WTC11 (cell line): ENCODE results near the gene NKX6-2. TPM values are rescaled to one million over a fixed set of nuclear protein-coding genes. Genes with fewer than 3 reads are reported as not detected.

ENCODE experiments used
- ATAC-seq: fragments of 200-7000 bp; cut with Tn5 transposase; 2 replicates; pipeline ENCODE4 v1.10.0; 2021; ENCODE audit warnings: mild to moderate bottlenecking, moderate library complexity
- CTCF ChIA-PET: fragments of 300-600 bp; sonication (Branson Sonifier 250); formaldehyde crosslinking; loops from one replicate; lab custom pipeline; 2021; ENCODE audit warnings: antibody characterized with exemption; lab: Charles Lee
- POLR2A ChIA-PET: fragments of 350-600 bp; sonication (Branson Sonifier 250); formaldehyde crosslinking; loops from one replicate; lab custom pipeline; 2021; ENCODE audit warnings: antibody characterized with exemption; lab: Charles Lee
- DNase-seq: peaks from one replicate; pipeline ENCODE4 v3.0.0; 2021; ENCODE audit warnings: low spot score
- H3K27ac Mint-ChIP-seq: 2 replicates; pipeline ENCODE4 v1.8.0; 2021; ENCODE audit warnings: mixed read lengths
- H3K27me3 Mint-ChIP-seq: 2 replicates; pipeline ENCODE4 v1.8.0; 2021; ENCODE audit warnings: low read depth, mild to moderate bottlenecking, moderate library complexity, mixed read lengths
- H3K36me3 Mint-ChIP-seq: 2 replicates; pipeline ENCODE4 v1.8.0; 2021; ENCODE audit warnings: mixed read lengths
- H3K4me1 Mint-ChIP-seq: 2 replicates; pipeline ENCODE4 v1.8.0; 2022; ENCODE audit warnings: mixed read lengths
- H3K4me3 Mint-ChIP-seq: 2 replicates; pipeline ENCODE4 v1.8.0; 2021; ENCODE audit warnings: mild to moderate bottlenecking, moderate library complexity, mixed read lengths
- H3K9me3 Mint-ChIP-seq: 2 replicates; pipeline ENCODE4 v1.8.0; 2021; ENCODE audit warnings: mixed read lengths
- GTF2I ChIP-seq: fragments of 250-450 bp; sonication (Bioruptor Pico); conservative IDR thresholded peaks from 2 replicates; pipeline ENCODE4 v1.4.0; 2021; ENCODE audit warnings: mild to moderate bottlenecking
- JUN ChIP-seq: sonication (generic); formaldehyde crosslinking; IDR thresholded peaks from 2 replicates; pipeline ENCODE4 v1.8.0; 2023; ENCODE audit warnings: mild to moderate bottlenecking, missing genetic modification reagents
- NFE2L1 ChIP-seq: sonication (generic); formaldehyde crosslinking; IDR thresholded peaks from 2 replicates; pipeline ENCODE4 v1.8.1; 2023; ENCODE audit warnings: missing genetic modification reagents
- NR2C2 ChIP-seq: sonication (generic); formaldehyde crosslinking; IDR thresholded peaks from 2 replicates; pipeline ENCODE4 v1.8.0; 2022; ENCODE audit warnings: mild to moderate bottlenecking, missing genetic modification reagents
- OVOL2 ChIP-seq: fragments of 250-450 bp; sonication (Bioruptor Pico); IDR thresholded peaks from 2 replicates; pipeline ENCODE4 v1.9.0; 2021; ENCODE audit warnings: mild to moderate bottlenecking, borderline replicate concordance
- PRRX2 ChIP-seq: fragments of 250-450 bp; sonication (Bioruptor Pico); IDR thresholded peaks from 2 replicates; pipeline ENCODE4 v1.8.0; 2021; ENCODE audit warnings: mild to moderate bottlenecking
- TEAD4 ChIP-seq: sonication (generic); formaldehyde crosslinking; IDR thresholded peaks from 2 replicates; pipeline ENCODE4 v1.8.0; 2022; ENCODE audit warnings: mild to moderate bottlenecking, missing genetic modification reagents
- ZNF232 ChIP-seq: sonication (generic); formaldehyde crosslinking; IDR thresholded peaks from 2 replicates; pipeline ENCODE4 v1.8.0; 2022; ENCODE audit warnings: mild to moderate bottlenecking, missing genetic modification reagents
- ZNF396 ChIP-seq: fragments of 250-450 bp; sonication (Bioruptor Pico); IDR thresholded peaks from 2 replicates; pipeline ENCODE4 v1.8.0; 2021; ENCODE audit warnings: mild to moderate bottlenecking, moderate library complexity, borderline replicate concordance
- ZNF671 ChIP-seq: fragments of 250-450 bp; sonication (Bioruptor Pico); IDR thresholded peaks from 2 replicates; pipeline ENCODE4 v1.8.0; 2021; ENCODE audit warnings: mild to moderate bottlenecking
- total RNA-seq: library from RNA; stranded (reverse); gene quantifications from 3 replicates; pipeline ENCODE4 v1.2.3, GENCODE V29; 2021
- TF ChIP-seq, protein P1 (sequence below): sonication (generic); formaldehyde crosslinking; IDR thresholded peaks from 2 replicates; pipeline ENCODE4 v1.8.1; 2022; ENCODE audit warnings: low read depth, mild to moderate bottlenecking, moderate library complexity, missing genetic modification reagents, borderline replicate concordance
- TF ChIP-seq, protein P2 (sequence below): sonication (generic); formaldehyde crosslinking; IDR thresholded peaks from 2 replicates; pipeline ENCODE4 v1.8.1; 2023; ENCODE audit warnings: mild to moderate bottlenecking, missing genetic modification reagents, moderate library complexity
- TF ChIP-seq, protein P3 (sequence below): sonication (generic); formaldehyde crosslinking; IDR thresholded peaks from 2 replicates; pipeline ENCODE4 v1.8.0; 2022; ENCODE audit warnings: mild to moderate bottlenecking, missing genetic modification reagents
- TF ChIP-seq, protein P4 (sequence below): sonication (generic); formaldehyde crosslinking; IDR thresholded peaks from 2 replicates; pipeline ENCODE4 v1.8.0; 2022; ENCODE audit warnings: mild to moderate bottlenecking, missing genetic modification reagents
- TF ChIP-seq, protein P5 (sequence below): sonication (generic); formaldehyde crosslinking; IDR thresholded peaks from 2 replicates; pipeline ENCODE4 v1.8.0; 2022; ENCODE audit warnings: mild to moderate bottlenecking, missing genetic modification reagents
- TF ChIP-seq, protein P6 (sequence below): sonication (generic); formaldehyde crosslinking; IDR thresholded peaks from 2 replicates; pipeline ENCODE4 v1.8.1; 2023; ENCODE audit warnings: mild to moderate bottlenecking, missing genetic modification reagents
- TF ChIP-seq, protein P7 (sequence below): sonication (generic); formaldehyde crosslinking; IDR thresholded peaks from 2 replicates; pipeline ENCODE4 v1.8.1; 2022; ENCODE audit warnings: mild to moderate bottlenecking, missing genetic modification reagents, moderate library complexity, borderline replicate concordance
- TF ChIP-seq, protein P8 (sequence below): fragments of 250-450 bp; sonication (Bioruptor Pico); IDR thresholded peaks from 2 replicates; pipeline ENCODE4 v2.1.2; 2022; ENCODE audit warnings: mild to moderate bottlenecking, moderate library complexity
- TF ChIP-seq, protein P9 (sequence below): sonication (generic); formaldehyde crosslinking; IDR thresholded peaks from 2 replicates; pipeline ENCODE4 v1.8.0; 2022; ENCODE audit warnings: mild to moderate bottlenecking, missing genetic modification reagents
- TF ChIP-seq, protein P10 (sequence below): sonication (generic); formaldehyde crosslinking; IDR thresholded peaks from 2 replicates; pipeline ENCODE4 v1.8.1; 2023; ENCODE audit warnings: mild to moderate bottlenecking, missing genetic modification reagents

The NKX6-2 gene
- total RNA-seq, 1 experiment from 2014 or later = 0.15 TPM

DNA sequence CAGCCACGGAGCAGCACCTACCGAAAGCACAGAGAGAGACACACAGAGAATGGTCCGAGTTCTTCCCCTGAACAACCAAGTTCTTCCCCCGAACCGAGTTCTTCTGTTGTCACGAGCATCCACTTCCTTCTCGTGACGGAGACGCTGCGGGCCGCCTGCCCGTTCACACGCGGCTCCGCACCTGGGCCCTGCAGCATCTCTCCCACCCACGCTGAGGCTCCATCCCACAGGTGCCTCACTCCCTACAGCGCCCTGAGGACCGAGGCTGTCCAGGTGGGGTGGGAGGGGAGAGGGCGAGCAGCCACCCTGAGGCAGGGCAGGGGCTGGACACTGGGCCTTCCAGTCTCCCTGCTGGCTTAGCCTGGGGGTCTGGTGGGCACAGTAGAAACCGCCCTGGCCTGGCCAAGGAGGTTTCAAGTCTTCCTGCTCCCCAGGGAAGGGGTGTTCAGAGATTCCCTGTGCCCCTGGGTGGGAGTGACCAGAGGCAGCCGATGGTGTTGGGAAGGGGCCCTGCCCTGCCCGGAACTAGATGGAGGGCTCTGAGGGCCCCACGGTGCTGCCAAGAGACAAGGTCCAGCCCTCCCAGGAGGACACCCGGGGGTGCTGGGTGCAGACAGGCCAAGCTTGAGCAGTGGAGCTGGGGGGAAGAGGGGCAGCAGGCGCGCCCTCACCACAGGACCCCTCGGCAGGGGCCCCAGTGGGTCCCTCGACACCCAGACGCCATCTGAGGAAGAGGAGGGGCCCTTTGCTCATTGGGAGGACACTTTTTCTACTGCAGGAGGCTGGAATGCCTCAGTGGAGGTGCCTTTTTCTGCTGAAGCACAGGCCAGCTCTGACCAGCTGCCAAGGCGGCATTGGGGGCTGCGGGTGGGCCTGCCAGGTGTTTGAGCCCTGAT is 5.2 kb upstream of the NKX6-2 start (continued):
- TF ChIP-seq, protein P1, sequence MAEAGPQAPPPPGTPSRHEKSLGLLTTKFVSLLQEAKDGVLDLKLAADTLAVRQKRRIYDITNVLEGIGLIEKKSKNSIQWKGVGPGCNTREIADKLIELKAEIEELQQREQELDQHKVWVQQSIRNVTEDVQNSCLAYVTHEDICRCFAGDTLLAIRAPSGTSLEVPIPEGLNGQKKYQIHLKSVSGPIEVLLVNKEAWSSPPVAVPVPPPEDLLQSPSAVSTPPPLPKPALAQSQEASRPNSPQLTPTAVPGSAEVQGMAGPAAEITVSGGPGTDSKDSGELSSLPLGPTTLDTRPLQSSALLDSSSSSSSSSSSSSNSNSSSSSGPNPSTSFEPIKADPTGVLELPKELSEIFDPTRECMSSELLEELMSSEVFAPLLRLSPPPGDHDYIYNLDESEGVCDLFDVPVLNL (CRISPR knock-in tag) = no peak
- TF ChIP-seq ZNF671 (CRISPR knock-in tag) = no peak

DNA sequence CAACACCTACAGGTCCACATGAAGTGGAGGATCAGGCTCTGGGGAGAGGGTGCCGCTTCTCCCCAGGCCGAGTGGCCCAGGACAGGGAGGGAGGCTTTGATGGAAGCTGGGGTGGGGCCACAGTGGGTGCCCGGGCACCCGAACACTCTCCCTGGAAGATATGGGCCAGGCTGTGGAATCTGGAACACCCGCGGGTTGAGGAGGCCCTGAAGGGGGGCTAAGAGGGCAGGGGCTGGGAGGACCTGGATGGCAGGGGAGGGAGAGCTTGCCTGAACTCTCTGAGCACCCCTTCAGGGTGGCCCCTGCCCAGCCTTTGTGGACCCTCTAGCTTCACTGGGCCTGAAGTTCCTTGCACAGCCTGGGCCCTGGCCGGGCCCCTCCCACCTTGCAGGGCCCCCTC is 4.5 kb upstream of the NKX6-2 start:
- H3K36me3 Mint-ChIP-seq = no peaks in the 10 kb centered on the region
- H3K27ac Mint-ChIP-seq = no peak overlapping the region
- POLR2A ChIA-PET = no interaction called here
- no peaks in the 10 kb centered on the region for H3K9me3 Mint-ChIP-seq
- ATAC-seq = no peak
- H3K27me3 Mint-ChIP-seq = peaks cover 51% of the 10 kb centered on the region
- H3K4me3 Mint-ChIP-seq = no peak overlapping the region
- CTCF ChIA-PET = no interaction called here
- DNase-seq = no peak
- no peaks in the 10 kb centered on the region for H3K4me1 Mint-ChIP-seq
- no peak for TF ChIP-seq PRRX2
- TF ChIP-seq ZNF396 = no peak
- TF ChIP-seq, protein P2, sequence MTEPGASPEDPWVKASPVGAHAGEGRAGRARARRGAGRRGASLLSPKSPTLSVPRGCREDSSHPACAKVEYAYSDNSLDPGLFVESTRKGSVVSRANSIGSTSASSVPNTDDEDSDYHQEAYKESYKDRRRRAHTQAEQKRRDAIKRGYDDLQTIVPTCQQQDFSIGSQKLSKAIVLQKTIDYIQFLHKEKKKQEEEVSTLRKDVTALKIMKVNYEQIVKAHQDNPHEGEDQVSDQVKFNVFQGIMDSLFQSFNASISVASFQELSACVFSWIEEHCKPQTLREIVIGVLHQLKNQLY (CRISPR knock-in tag) = no peak
- TF ChIP-seq, protein P3, sequence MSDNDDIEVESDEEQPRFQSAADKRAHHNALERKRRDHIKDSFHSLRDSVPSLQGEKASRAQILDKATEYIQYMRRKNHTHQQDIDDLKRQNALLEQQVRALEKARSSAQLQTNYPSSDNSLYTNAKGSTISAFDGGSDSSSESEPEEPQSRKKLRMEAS (CRISPR knock-in tag) = no peak
- no peak for TF ChIP-seq ZNF232 (CRISPR knock-in tag)
- TF ChIP-seq, protein P4, sequence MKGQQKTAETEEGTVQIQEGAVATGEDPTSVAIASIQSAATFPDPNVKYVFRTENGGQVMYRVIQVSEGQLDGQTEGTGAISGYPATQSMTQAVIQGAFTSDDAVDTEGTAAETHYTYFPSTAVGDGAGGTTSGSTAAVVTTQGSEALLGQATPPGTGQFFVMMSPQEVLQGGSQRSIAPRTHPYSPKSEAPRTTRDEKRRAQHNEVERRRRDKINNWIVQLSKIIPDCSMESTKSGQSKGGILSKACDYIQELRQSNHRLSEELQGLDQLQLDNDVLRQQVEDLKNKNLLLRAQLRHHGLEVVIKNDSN (CRISPR knock-in tag) = no peak

DNA sequence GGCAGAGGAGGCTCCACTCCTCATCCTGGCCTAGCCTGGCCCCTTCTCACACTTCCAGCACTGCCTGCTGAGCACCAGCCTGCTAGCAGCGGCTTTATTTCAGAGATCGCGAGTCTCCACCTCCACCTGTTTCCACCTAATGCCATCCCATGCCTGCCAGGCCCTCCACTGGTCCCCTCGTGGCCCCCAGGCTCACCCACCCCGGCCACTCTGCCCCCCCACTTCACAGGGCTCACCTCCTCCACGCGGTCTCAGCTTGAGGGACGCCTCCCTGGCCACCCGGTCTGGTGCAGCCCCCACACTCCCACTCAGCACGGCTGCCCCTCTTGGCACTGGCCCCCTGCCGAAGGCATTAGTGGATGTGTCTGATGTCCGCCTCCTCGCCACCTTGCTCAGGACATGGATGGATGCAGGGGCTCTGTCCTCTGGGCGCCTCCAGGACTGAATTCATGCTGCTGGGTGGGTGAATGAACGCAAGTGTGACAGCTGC is 3.8 kb upstream of the NKX6-2 start:
- ChIA-PET CTCF (no interaction called here), POLR2A (no interaction called here)
- peaks cover 57% of the 10 kb centered on the region for H3K27me3 Mint-ChIP-seq
- TF ChIP-seq, protein P5, sequence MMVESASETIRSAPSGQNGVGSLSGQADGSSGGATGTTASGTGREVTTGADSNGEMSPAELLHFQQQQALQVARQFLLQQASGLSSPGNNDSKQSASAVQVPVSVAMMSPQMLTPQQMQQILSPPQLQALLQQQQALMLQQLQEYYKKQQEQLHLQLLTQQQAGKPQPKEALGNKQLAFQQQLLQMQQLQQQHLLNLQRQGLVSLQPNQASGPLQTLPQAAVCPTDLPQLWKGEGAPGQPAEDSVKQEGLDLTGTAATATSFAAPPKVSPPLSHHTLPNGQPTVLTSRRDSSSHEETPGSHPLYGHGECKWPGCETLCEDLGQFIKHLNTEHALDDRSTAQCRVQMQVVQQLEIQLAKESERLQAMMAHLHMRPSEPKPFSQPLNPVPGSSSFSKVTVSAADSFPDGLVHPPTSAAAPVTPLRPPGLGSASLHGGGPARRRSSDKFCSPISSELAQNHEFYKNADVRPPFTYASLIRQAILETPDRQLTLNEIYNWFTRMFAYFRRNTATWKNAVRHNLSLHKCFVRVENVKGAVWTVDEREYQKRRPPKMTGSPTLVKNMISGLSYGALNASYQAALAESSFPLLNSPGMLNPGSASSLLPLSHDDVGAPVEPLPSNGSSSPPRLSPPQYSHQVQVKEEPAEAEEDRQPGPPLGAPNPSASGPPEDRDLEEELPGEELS (CRISPR knock-in tag) = no peak
- TF ChIP-seq JUN (CRISPR knock-in tag) (no peak), NR2C2 (CRISPR knock-in tag) (no peak), TEAD4 (CRISPR knock-in tag) (no peak), NFE2L1 (CRISPR knock-in tag) (no peak), OVOL2 (CRISPR knock-in tag) (no peak), GTF2I (CRISPR knock-in tag) (no peak)
- TF ChIP-seq, protein P6, sequence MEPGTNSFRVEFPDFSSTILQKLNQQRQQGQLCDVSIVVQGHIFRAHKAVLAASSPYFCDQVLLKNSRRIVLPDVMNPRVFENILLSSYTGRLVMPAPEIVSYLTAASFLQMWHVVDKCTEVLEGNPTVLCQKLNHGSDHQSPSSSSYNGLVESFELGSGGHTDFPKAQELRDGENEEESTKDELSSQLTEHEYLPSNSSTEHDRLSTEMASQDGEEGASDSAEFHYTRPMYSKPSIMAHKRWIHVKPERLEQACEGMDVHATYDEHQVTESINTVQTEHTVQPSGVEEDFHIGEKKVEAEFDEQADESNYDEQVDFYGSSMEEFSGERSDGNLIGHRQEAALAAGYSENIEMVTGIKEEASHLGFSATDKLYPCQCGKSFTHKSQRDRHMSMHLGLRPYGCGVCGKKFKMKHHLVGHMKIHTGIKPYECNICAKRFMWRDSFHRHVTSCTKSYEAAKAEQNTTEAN = no peak
- TF ChIP-seq, protein P7, sequence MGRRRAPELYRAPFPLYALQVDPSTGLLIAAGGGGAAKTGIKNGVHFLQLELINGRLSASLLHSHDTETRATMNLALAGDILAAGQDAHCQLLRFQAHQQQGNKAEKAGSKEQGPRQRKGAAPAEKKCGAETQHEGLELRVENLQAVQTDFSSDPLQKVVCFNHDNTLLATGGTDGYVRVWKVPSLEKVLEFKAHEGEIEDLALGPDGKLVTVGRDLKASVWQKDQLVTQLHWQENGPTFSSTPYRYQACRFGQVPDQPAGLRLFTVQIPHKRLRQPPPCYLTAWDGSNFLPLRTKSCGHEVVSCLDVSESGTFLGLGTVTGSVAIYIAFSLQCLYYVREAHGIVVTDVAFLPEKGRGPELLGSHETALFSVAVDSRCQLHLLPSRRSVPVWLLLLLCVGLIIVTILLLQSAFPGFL = no peak
- TF ChIP-seq, protein P8, sequence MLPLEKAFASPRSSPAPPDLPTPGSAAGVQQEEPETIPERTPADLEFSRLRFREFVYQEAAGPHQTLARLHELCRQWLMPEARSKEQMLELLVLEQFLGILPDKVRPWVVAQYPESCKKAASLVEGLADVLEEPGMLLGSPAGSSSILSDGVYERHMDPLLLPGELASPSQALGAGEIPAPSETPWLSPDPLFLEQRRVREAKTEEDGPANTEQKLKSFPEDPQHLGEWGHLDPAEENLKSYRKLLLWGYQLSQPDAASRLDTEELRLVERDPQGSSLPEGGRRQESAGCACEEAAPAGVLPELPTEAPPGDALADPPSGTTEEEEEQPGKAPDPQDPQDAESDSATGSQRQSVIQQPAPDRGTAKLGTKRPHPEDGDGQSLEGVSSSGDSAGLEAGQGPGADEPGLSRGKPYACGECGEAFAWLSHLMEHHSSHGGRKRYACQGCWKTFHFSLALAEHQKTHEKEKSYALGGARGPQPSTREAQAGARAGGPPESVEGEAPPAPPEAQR (CRISPR knock-in tag) = no peak
- TF ChIP-seq, protein P9, sequence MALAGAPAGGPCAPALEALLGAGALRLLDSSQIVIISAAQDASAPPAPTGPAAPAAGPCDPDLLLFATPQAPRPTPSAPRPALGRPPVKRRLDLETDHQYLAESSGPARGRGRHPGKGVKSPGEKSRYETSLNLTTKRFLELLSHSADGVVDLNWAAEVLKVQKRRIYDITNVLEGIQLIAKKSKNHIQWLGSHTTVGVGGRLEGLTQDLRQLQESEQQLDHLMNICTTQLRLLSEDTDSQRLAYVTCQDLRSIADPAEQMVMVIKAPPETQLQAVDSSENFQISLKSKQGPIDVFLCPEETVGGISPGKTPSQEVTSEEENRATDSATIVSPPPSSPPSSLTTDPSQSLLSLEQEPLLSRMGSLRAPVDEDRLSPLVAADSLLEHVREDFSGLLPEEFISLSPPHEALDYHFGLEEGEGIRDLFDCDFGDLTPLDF (CRISPR knock-in tag) = no peak
- TF ChIP-seq, protein P10, sequence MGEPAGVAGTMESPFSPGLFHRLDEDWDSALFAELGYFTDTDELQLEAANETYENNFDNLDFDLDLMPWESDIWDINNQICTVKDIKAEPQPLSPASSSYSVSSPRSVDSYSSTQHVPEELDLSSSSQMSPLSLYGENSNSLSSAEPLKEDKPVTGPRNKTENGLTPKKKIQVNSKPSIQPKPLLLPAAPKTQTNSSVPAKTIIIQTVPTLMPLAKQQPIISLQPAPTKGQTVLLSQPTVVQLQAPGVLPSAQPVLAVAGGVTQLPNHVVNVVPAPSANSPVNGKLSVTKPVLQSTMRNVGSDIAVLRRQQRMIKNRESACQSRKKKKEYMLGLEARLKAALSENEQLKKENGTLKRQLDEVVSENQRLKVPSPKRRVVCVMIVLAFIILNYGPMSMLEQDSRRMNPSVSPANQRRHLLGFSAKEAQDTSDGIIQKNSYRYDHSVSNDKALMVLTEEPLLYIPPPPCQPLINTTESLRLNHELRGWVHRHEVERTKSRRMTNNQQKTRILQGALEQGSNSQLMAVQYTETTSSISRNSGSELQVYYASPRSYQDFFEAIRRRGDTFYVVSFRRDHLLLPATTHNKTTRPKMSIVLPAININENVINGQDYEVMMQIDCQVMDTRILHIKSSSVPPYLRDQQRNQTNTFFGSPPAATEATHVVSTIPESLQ (CRISPR knock-in tag) = no peak

More for the DNA sequence above, 3.8 kb upstream of the NKX6-2 start:
- Mint-ChIP-seq H3K4me1 (no peaks in the 10 kb centered on the region), H3K36me3 (no peaks in the 10 kb centered on the region), H3K27ac (no peak overlapping the region), H3K4me3 (no peak overlapping the region), H3K9me3 (no peaks in the 10 kb centered on the region)
- DNase-seq (no peak), ATAC-seq (no peak)
